K562 (cell line): Measurements from ENCODE around the gene STK16. TPM values are rescaled to one million over a fixed set of nuclear protein-coding genes. Genes with fewer than 3 reads are reported as not detected.
A peak's percentile ranks its signal among the peaks of the same experiment; 100 is the strongest.

Source experiments
- ARID4B ChIP-seq: sonication (generic); formaldehyde crosslinking; IDR thresholded peaks from 2 replicates; pipeline ENCODE4 v1.8.0; 2022; ENCODE audit warnings: mild to moderate bottlenecking, missing genetic modification reagents
- BCOR ChIP-seq: fragments of 450-650 bp; IDR thresholded peaks from 2 replicates; pipeline ENCODE4 v1.6.1; 2016
- EWSR1 ChIP-seq: fragments of 450-650 bp; IDR thresholded peaks from 2 replicates; pipeline ENCODE4 v1.6.1; 2018; ENCODE audit warnings: borderline replicate concordance, mild to moderate bottlenecking, low read depth, moderate library complexity; ENCODE audit not compliant: partially characterized antibody
- FOS ChIP-seq: IDR thresholded peaks from 3 replicates; pipeline ENCODE4 v1.6.1; 2011; ENCODE audit not compliant: insufficient read length; ENCODE audit errors: extremely low read depth
- HOMEZ ChIP-seq: fragments of 250-450 bp; sonication (Bioruptor Pico); IDR thresholded peaks from 2 replicates; pipeline ENCODE4 v1.4.0; 2020; ENCODE audit warnings: mild to moderate bottlenecking, moderate library complexity
- HOXB6 ChIP-seq: fragments of 250-450 bp; sonication (Bioruptor Pico); IDR thresholded peaks from 2 replicates; pipeline ENCODE4 v1.5.1; 2022; ENCODE audit warnings: mild to moderate bottlenecking, borderline replicate concordance
- POLR2B ChIP-seq: fragments of 450-650 bp; IDR thresholded peaks from 2 replicates; pipeline ENCODE4 v1.6.1; 2018; ENCODE audit warnings: low read depth; ENCODE audit not compliant: partially characterized antibody
- RBM15 ChIP-seq: fragments of 200-400 bp; formaldehyde crosslinking; IDR thresholded peaks from 2 replicates; pipeline ENCODE4 v1.6.1; 2018; ENCODE audit warnings: mild to moderate bottlenecking, low read length, moderate library complexity; ENCODE audit not compliant: insufficient read depth
- SMARCA5 ChIP-seq: fragments of 450-650 bp; IDR thresholded peaks from 2 replicates; pipeline ENCODE4 v1.6.1; 2016
- ZNF347 ChIP-seq: fragments of 450-650 bp; formaldehyde crosslinking; IDR thresholded peaks from 2 replicates; pipeline ENCODE4 v1.4.0; 2020; ENCODE audit warnings: low read depth, mild to moderate bottlenecking, moderate library complexity
- polyA plus RNA-seq, 8 experiments: library from polyadenylated mRNA; depleted of rRNA in 4 of 8; stranded (reverse) in 5 of 8; unstranded in 3 of 8; fragments of >200 nt; fragmentation: Nextera tagmentation in 2 of 8; fragmentation: Illumina TruSeq in 1 of 8; extraction: Ambion mirVana in 2 of 8; extraction: Trizol in 1 of 8; gene quantifications; 2 replicates each; pipeline versions ENCODE4 v1.2.1 to v1.2.3, GENCODE V29; 2011 to 2014; ENCODE audit warnings: inconsistent platforms in 1 of 8, missing spikeins in 1 of 8
- total RNA-seq, 7 experiments: library from RNA; depleted of rRNA in 6 of 7; stranded (reverse); fragments of >200 nt in 6 of 7; fragmentation: Illumina TruSeq in 2 of 7; extraction: Trizol in 2 of 7; gene quantifications; 2 replicates each; pipeline versions ENCODE4 v1.2.1 to v1.2.3, GENCODE V29; 2011 to 2021; ENCODE audit warnings: low replicate concordance in 1 of 7

STK16 gene
- total and polyA plus RNA-seq, 9 of the 15 experiments (the other 6 are each of a cell fraction or from before 2014, with no cell fraction given) = 5.4 to 36.2 (median 17.8) TPM

GRCh38 chr2:219252900-219253752 lies 7.8 kb downstream of the STK16 start, which contains the start of gene TUBA4B (continued):
- TF ChIP-seq EWSR1 (no peak), SMARCA5 (no peak), HOMEZ (no peak), ZNF347 (CRISPR knock-in tag) (no peak), POLR2B (no peak), BCOR (no peak), ARID4B (peak; percentile 69), RBM15 (no peak), FOS (no peak), HOXB6 (CRISPR knock-in tag) (no peak)
